Right forelimb (tissue), 1 donor: Measurements from ENCODE around the gene ANTXR1.

Source experiments
- DNase-seq: peaks from one replicate; pipeline ENCODE4 v3.0.0-alpha.2; 2018

Gene ANTXR1

DNA sequence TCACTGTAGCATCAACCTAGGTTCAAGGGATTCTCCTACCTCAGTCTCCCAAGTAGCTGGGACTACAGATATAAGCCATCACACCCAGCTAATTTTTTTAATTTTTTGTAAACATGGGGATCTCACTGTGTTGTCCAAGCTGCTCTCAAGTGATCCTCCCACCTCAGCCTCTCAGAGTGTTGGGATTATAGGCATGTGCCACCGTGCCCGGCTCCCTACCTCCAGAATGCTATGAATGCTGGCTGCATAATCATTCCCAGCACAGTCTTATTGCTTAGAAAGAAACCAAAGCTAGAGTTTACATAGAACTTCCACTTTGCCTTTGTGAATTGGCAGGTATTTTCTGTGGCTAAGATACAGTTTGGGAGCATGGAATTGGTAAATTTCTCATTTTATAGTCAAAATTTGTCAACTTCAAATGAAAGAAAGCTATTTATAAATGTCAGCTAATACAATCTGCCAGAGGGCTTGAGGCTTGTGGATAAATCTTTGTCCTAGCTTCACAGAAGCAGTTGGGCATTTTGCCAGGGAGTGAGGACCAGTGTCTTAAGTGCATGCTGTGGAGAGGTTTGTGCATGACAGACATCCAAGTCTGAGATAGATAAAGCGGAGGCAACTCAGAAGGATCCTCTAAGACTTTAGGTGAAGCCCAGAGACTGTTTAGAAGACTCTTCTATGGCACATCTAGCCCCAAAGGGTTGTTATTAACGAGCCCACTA, 175.4 kb downstream of the ANTXR1 start:
- no peak for DNase-seq

- no peak for DNase-seq
Observed at GRCh38 chr2:69190743-69191404, 177.9 kb downstream of the ANTXR1 start.

DNA sequence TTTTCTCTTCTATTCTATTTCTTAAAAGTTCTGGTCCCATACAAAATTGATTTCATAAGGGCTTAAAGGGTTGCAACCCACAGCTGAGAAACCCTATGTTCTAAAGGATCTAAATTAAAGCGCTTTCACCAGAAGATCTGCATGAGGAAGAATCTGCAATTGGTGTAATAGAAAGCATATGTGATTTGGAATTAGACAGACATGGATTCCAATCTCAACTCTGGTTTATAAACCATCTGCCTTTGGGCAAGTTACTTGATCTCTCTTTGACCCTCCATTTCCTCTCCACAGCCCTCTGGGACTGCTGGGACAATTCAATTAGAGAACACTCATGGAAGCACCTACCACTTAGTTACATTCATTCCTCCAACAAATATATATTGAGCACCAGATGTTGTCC, 178.7 kb downstream of the ANTXR1 start:
- no peak for DNase-seq

GRCh38 chr2:69192176-69192945, 179.4 kb downstream of the ANTXR1 start:
- DNase-seq, result no peak

DNA sequence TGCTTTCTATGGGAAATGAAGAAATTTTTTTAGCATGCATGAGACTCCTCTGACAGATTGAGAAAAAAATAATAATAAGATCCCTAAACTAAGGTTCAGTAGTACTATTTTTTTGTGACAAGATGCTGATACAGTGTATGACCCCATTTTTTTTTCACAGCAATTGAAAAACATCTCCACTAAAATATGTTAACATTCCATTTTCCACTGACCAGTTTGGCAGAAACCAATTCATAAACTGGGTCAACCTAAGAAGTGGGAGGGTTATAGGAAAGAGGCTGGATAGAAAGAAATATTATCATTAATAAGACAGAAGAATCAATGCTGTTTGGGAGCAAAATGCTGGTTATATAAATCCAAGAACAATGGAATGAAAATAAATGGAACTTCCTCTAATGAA, 182.7 kb downstream of the ANTXR1 start:
- no peak for DNase-seq

- no peak for DNase-seq
Observed at GRCh38 chr2:69196327-69197117, 183.5 kb downstream of the ANTXR1 start.

GRCh38 chr2:69200107-69200520, 187.1 kb downstream of the ANTXR1 start:
- no peak for DNase-seq

DNA sequence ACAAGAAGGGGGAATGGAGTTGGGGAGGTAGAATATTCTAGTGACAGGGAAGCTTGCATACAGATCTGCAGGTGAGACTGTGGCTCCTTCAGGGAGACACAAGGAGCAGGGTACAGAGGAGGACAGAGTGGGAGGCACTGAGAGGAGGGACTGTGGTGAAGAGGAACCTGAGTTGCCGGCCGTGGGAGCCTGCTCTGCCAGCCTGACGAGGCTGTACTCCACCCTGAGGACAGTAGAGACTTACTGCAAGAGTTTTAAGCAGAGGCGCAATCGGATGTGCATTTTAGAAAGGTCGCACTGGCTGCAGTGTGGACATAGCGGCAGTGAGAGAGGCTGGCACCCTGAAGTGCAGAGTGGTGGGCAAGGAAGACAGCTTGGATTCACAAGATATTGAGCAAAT, 188.3 kb downstream of the ANTXR1 start:
- no peak for DNase-seq

DNA sequence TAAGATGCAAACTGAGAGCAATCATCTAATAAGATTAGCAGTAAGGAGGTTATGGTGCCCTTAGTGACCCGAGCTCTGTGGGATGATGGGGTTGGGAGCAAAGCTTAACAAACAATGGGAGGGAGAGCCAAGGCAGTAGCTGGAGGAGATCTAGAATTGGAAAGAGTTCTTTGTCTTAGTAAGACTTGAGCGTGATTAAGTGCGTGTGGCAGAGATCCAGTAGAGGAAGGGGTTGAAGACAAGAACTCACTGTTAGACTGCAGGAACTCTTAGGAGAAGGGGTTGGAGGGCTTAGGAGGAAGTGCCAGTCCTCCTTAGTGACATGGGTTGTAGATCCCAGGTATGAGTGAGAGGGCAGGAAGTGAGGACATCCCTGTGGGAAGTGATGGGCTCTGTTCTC, 189.3 kb downstream of the ANTXR1 start:
- DNase-seq, result no peak

DNA sequence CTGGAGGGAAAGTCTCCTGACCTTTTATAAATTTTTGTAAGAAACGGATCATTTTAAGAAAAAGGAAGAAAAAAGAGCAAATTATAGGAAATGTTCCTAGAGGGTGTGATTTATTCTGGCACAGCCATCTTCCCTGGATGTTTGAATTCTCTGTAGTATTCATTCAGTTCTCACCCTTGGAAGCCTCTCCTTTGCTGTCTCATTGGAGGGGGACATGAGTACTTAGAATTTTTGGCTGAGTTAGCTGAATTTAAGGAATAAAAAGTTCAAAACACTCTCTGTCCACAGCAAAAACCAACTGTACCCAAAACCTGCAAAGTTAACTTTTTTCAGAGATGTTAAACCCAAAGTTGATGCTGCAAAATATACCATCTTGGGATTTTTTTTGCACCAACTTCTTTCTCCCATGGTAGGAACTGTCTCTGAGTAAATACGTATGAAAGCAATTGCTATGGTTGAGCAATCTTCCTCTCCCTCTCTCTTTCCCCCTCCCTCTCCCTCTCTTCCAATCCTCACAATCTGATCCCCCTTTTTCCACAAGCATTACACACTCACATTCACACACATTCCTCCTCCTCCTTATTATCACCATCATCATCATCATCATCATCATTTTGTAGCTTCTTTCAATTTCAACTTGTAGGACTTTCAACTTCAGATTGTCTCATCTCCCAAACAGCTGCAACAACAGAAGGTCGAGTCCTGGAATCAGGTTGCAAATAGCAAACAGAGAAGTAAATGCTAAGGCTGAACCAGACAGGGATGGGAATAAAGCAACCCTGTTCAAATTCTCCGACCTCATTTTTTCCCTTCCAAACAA, 190.4 kb downstream of the ANTXR1 start:
- no peak for DNase-seq

- DNase-seq, result no peak
Observed at GRCh38 chr2:69204654-69205053, 191.7 kb downstream of the ANTXR1 start.

- no peak for DNase-seq
Observed at GRCh38 chr2:69205076-69205475, 192.1 kb downstream of the ANTXR1 start.

DNA sequence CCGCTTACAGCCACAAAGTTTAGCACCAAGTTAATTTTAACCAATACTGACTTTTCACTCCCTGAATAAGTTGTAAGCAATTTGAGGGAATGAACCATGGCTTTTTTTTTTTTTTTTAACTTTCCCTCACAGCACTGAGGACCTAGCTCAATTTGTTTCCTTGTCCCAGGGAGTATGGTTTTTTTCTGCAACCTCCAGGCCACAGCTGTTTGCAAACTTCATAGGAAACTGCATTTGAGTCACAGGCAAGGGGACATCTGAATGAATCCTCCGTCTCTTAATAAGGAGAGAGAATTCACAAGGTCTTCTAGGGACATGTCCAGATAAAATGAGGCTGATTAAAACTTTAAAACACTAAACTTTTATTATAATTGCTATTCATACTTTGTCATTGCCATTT, 192.5 kb downstream of the ANTXR1 start:
- DNase-seq, result no peak

DNA sequence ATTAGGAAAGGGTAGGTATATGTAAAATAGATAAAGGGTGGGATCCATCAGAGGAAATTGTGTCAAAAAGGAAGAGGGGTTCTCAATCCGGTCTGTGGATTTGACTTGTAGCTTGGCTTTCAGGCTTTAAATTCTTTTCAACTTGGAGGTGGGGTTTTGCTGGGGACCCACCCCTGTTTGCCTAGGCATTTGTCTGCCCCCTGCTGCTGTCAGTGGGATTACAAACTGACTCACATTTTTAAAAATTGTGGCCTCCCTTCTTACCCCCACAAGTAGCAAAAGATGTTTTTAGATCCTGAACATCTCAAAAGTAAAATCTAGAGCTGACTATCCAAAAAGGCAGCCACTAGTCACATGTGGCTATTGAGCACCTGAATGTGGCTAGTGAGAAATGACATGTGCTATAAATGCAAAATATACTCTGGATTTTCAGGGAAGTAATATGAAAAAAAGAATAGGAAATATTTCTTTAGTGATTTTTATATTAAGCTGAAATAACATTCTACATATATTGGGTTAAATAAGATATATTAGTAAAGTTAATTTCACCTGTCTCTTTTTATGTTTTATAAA, 195.1 kb downstream of the ANTXR1 start:
- no peak for DNase-seq

GRCh38 chr2:69209482-69209881, 196.5 kb downstream of the ANTXR1 start:
- no peak for DNase-seq

GRCh38 chr2:69210385-69210784, 197.4 kb downstream of the ANTXR1 start:
- DNase-seq, result no peak

DNA sequence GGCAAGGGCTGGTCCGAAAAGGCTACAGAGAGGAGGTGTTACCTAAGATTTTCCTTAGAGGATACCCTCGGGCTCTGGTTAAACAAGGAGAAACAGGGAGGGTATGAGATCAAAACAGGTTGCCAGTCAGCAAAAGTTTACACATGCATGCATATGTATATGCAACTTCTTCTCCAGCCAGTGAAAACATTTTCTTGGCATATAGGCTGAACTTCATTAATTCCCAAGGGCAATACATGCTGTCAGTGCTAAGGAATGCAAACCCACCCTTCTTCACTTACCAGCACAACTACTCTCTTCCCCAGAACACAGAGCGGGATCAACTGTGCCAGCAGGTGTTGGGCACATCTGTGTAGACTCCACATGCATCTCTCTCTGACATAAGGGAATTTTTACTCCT, 198.1 kb downstream of the ANTXR1 start:
- no peak for DNase-seq

GRCh38 chr2:69211686-69212085, 198.7 kb downstream of the ANTXR1 start:
- DNase-seq, result no peak

GRCh38 chr2:69212238-69213028, 199.5 kb downstream of the ANTXR1 start:
- DNase-seq, result no peak

- no peak for DNase-seq
Observed at GRCh38 chr2:69213201-69213600, 200.2 kb downstream of the ANTXR1 start.

- no peak for DNase-seq
Observed at GRCh38 chr2:69213782-69214181, 200.8 kb downstream of the ANTXR1 start.
